ENCODE results near the gene ADAMTS17.

GRCh38 chr15:100348578-100348977, 6.8 kb upstream of the ADAMTS17 start:
- TF ChIP-seq POLR2A (IDR thresholded peaks at IDR 0.05; ENCODE audit: extremely low read depth, insufficient read length) (no peak), MAX (IDR thresholded peaks at IDR 0.05; ENCODE audit: low read depth, low read length) (no peak), CTCF (IDR thresholded peaks at IDR 0.05; ENCODE audit: low read depth, low read length) (no peak)
